Transverse colon (tissue), 4 donors: ENCODE measurements around the gene KCNH2. TPM values are rescaled to one million over a fixed set of nuclear protein-coding genes. Genes with fewer than 3 reads are reported as not detected.

ENCODE experiments used
- DNase-seq: peaks from one replicate; pipeline ENCODE4 v3.0.0-alpha.2; 2019
- H3K27ac ChIP-seq, 4 donors: fragments of 200-600 bp; sonication (generic); 2 replicates each; pipeline ENCODE4 v1.5.1; 2016 to 2018; ENCODE audit warnings: inconsistent platforms in 4 of 4
- H3K27me3 ChIP-seq: fragments of 200-600 bp; sonication (generic); 2 replicates; pipeline ENCODE4 v1.5.1; 2017; ENCODE audit warnings: inconsistent platforms
- H3K36me3 ChIP-seq, 4 donors: fragments of 200-600 bp; sonication (generic); 2 replicates each; pipeline ENCODE4 v1.5.1; 2017 to 2019; ENCODE audit warnings: inconsistent platforms in 4 of 4
- H3K4me1 ChIP-seq, 4 donors: fragments of 200-600 bp; sonication (generic); 2 replicates each; pipeline ENCODE4 v1.5.1; 2017 to 2020; ENCODE audit warnings: inconsistent platforms in 4 of 4
- H3K4me3 ChIP-seq, 4 donors: fragments of 200-600 bp; sonication (generic); 1 replicate in 1 of 4; 2 replicates in 3 of 4; pipeline versions ENCODE4 v1.5.1 to v1.6.1; 2017 to 2019; ENCODE audit warnings: inconsistent platforms in 4 of 4
- H3K9me3 ChIP-seq, 2 donors: fragments of 200-600 bp; sonication (generic); 2 replicates each; pipeline ENCODE4 v1.5.1; 2017 to 2019; ENCODE audit warnings: inconsistent platforms in 2 of 2
- CTCF ChIP-seq, 5 experiments: fragments of 200-600 bp in 3 of 5; fragments of 450-650 bp in 2 of 5; sonication (generic) in 3 of 5; IDR thresholded peaks; 1 replicate in 2 of 5; 2 replicates in 3 of 5; pipeline ENCODE4 v1.5.1; 2016 to 2017; ENCODE audit warnings: antibody characterized with exemption in 5 of 5, inconsistent platforms in 3 of 5, mild to moderate bottlenecking in 2 of 5, moderate library complexity in 1 of 5
- EP300 ChIP-seq: sonication (generic); formaldehyde crosslinking; IDR thresholded peaks from one replicate; pipeline ENCODE4 v1.6.1; 2017; ENCODE audit warnings: antibody characterized with exemption, low read depth
- POLR2A ChIP-seq: fragments of 450-650 bp; IDR thresholded peaks from one replicate; pipeline ENCODE4 v1.6.1; 2016; ENCODE audit warnings: antibody characterized with exemption, mild to moderate bottlenecking, moderate library complexity
- POLR2AphosphoS5 ChIP-seq, 3 donors: sonication (generic); formaldehyde crosslinking; IDR thresholded peaks; one replicate each; pipeline ENCODE4 v1.6.1; 2016; ENCODE audit warnings: antibody characterized with exemption in 3 of 3
- WGBS, 2 donors: methylation state at CpG; one replicate each; pipeline ENCODE4 v1.1.5; 2018; ENCODE audit warnings: low coverage in 1 of 2; 5-methylcytosine and 5-hydroxymethylcytosine counted together
- in situ Hi-C, 4 donors: fragments of 200-750 bp; cut with MboI; loops; one replicate each; pipeline versions ENCODE4 v1.15.0 to v1.15.1; 2017; ENCODE audit warnings: low sequenced_read_pairs in 3 of 4, low pct_ligation_motif_present in 1 of 4, low pct_unique_long_range_greater_than_20kb in 1 of 4
- intact Hi-C: fragments of 100-400 bp; cut with DNase I; formaldehyde crosslinking; loops from one replicate; pipeline ENCODE4 v1.15.1; 2023; ENCODE audit warnings: low total_unique reads
- total RNA-seq, 4 donors: library from RNA; depleted of rRNA; stranded (reverse); fragments of >200 nt; gene quantifications; one replicate each; pipeline ENCODE4 v1.1.0, GENCODE V29; 2016

Gene KCNH2
- total RNA-seq, 4 donors from 2014 or later = 9.5 to 39.0 (median 19.3) TPM

GRCh38 chr7:150947761-150948651 is 30.1 kb downstream of the KCNH2 start:
- 51% methylated on average over 24 of the region's 34 CpGs; no CpG with 5 or more reads in 1 of the 2 donors for WGBS, 2 donors
- peak overlapping the region in 3 of 4 donors; percentile 56 to 86 (median 74) for H3K27ac ChIP-seq
- no peak for DNase-seq

DNA sequence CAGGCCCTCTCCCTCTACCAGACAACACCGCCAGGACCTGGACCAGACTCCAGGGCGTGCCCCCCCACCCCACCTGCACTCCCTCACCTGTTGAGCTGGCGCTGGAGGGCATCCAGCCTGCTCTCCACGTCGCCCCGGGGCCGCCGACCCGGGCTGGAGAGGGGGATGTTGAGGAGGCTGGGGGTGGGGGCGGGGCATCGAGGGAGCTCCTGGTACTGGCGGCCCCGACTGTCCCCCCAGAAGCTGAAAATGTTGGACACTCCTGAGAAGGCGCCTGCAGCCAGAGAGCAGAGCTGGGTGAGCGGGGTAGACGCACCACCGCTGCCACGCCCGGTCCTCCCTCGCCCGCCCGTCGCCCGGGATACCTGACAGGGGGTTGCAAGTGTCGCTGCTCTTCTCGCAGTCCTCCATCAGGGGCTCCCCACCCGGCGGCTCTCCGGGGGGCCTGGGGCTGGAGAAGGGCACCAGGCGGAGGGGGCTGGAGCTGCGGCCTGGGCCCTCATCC is 30.8 kb downstream of the KCNH2 start:
- TF ChIP-seq POLR2A = no peak
- TF ChIP-seq CTCF (IDR thresholded peaks at IDR 0.05) = no peak
- no peak for TF ChIP-seq EP300
- TF ChIP-seq POLR2AphosphoS5 (IDR thresholded peaks at IDR 0.05) = no peak
- H3K27ac ChIP-seq = peak overlapping the region in 3 of 4 donors; percentile 56 to 86 (median 74)
- 38% methylated on average over 26 of the region's 31 CpGs; no CpG with 5 or more reads in 1 of the 2 donors for WGBS, 2 donors

More at GRCh38 chr7:150947761-150948651, 30.1 kb downstream of the KCNH2 start:
- no peaks in the 10 kb centered on the region for H3K9me3 ChIP-seq
- no peaks in the 10 kb centered on the region for H3K36me3 ChIP-seq
- intact Hi-C loops (no loop called here), in situ Hi-C loops (no loop called here)
- H3K4me3 ChIP-seq = no peak overlapping the region
- peaks cover 15% of the 10 kb centered on the region for H3K27me3 ChIP-seq
- peaks cover 0 to 17% (median 7%) of the 10 kb centered on the region in 4 donors for H3K4me1 ChIP-seq
- TF ChIP-seq CTCF (IDR thresholded peaks at IDR 0.05) = no peak
- no peak for TF ChIP-seq EP300
- no peak for TF ChIP-seq POLR2A
- no peak for TF ChIP-seq POLR2AphosphoS5 (IDR thresholded peaks at IDR 0.05)

DNA sequence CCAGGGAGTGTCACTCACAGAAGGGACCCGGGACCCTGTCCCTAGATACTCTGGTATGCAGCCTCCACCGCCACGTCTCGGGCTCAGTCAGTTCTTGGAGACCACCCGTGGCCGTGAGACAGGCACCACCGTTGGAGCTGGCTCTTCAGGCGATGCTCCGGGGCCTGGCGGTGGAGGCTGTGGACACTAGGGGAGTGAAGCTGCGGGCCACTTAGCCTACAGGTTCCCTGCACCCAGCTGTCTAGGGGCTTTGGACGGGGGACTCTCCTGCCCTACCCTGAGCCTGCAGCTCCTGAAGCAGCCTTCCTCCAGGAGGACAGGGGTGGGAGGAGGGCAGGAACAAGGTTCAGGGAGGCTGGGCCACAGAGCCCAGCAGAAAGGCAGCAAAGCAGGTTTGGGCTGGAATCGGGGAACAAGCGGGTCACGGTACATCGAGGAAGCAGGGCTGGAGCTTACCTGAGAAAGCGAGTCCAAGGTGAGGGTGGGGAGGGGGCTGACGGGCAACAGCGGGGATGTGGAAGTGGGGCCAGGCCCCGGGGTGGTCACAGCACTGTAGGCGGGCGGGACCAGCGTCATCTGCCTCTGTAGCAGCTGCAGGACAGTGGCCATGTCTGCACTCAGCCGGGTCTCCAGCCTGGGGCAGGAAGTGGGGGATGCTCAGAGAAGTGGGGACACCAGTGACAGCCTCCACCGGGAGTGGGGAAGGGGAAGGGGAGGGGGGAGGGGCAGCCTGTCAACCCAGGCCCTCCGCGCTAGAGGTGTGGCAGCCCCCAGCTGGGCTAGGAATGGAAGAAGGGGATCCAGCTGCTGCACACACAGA is 31.5 kb downstream of the KCNH2 start:
- Histone ChIP-seq H3K27ac (peak overlapping the region; percentile 56 to 86 (median 68)), H3K9me3 (no peaks in the 10 kb centered on the region), H3K27me3 (peaks cover 15% of the 10 kb centered on the region), H3K4me3 (no peak overlapping the region), H3K4me1 (peaks cover 0 to 24% (median 12%) of the 10 kb centered on the region in 4 donors), H3K36me3 (no peaks in the 10 kb centered on the region)
- intact Hi-C loops = no loop called here
- no peak for DNase-seq
- WGBS, 2 donors = 73% methylated on average over 27 of the region's 27 CpGs; no CpG with 5 or more reads in 1 of the 2 donors
- in situ Hi-C loops = no loop called here
- TF ChIP-seq EP300 (no peak), POLR2AphosphoS5 (IDR thresholded peaks at IDR 0.05) (no peak)

More for the DNA sequence above, 30.8 kb downstream of the KCNH2 start:
- H3K9me3 ChIP-seq = no peaks in the 10 kb centered on the region
- H3K27me3 ChIP-seq = peaks cover 15% of the 10 kb centered on the region
- H3K4me3 ChIP-seq = no peak overlapping the region
- in situ Hi-C loops (no loop called here), intact Hi-C loops (no loop called here)
- H3K36me3 ChIP-seq = no peaks in the 10 kb centered on the region
- peaks cover 0 to 18% (median 8%) of the 10 kb centered on the region in 4 donors for H3K4me1 ChIP-seq
- no peak for DNase-seq

DNA sequence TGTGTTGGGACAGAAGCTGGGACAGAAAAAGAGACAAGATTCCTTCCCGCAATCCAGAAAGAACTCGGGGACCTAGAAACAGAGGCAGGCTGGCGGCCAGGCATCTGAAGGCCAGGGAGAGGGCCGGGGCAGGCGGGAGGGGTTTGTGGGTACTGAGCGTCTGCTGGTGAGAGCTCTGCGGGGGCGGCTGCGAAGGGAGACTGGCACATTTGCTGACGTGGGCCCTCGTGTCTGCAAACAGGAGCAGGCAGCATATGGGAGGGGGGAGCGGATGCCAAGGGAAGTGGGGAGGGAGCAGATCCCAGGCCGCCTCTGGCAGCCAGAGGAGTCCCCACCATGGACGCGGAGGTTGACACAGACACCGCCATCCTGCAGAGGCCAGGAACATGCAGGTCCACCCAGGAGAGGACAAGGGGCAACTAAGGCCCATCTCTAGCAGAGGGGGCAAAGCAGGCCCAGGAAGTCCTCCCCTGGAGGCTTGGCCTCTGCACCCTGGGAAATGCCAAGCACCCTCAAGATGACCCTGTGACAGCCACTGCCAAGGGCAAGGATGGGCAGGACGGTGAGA is 32.2 kb downstream of the KCNH2 start:
- Histone ChIP-seq H3K9me3 (no peaks in the 10 kb centered on the region), H3K27ac (peak overlapping the region; percentile 56 to 86 (median 68)), H3K4me1 (peaks cover 0 to 24% (median 12%) of the 10 kb centered on the region in 4 donors), H3K36me3 (no peaks in the 10 kb centered on the region), H3K27me3 (peaks cover 15% of the 10 kb centered on the region), H3K4me3 (no peak overlapping the region)
- in situ Hi-C loops = no loop called here
- peak; percentile 51 for DNase-seq
- intact Hi-C loops = no loop called here
- 78 to 79% methylated on average over 9 to 17 of the region's 17 CpGs for WGBS, 2 donors
- no peak for TF ChIP-seq POLR2A
- TF ChIP-seq EP300 = no peak
- no peak for TF ChIP-seq POLR2AphosphoS5 (IDR thresholded peaks at IDR 0.05)
- no peak for TF ChIP-seq CTCF (IDR thresholded peaks at IDR 0.05)
